ENCODE measurements around the gene ENGASE. TPM values are rescaled to one million over a fixed set of nuclear protein-coding genes. Genes with fewer than 3 reads are reported as not detected.

The ENGASE gene
- total and polyA plus RNA-seq, 2 experiments from 2014 or later = 5.1 to 8.4 TPM

DNA sequence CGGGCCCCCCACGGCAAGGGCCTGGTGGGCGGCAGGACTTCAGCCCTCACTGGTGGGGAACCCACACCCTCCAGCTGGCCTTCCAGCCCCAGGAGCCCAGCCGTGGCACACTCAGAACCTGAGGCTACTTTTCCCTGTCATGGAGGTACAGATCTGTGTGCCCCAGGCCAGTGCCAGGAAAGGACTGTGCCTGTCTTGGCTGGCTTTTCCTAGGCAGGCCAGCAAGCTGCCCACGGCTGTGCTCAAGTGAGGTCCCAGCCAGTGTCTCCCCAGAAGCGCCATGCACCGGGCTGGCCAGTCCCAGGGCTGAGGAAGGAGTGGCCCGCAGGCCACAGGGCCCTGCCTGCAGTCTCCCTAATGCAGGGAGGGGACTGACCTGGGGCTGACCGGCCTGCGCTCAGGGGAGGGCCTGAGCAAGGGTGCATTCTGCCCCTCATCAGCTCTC, 16.6 kb downstream of the ENGASE start:
- Histone ChIP-seq H3K9me2 (ENCODE audit: insufficient read depth) (no peaks in the 10 kb centered on the region), H4K20me1 (ENCODE audit: insufficient read depth) (no peaks in the 10 kb centered on the region), H3K4me1 (ENCODE audit: insufficient read depth) (no peaks in the 10 kb centered on the region), H3K4me3 (no peak overlapping the region), H3K79me2 (ENCODE audit: insufficient read depth) (no peaks in the 10 kb centered on the region), H3K4me2 (ENCODE audit: unreplicated experiment) (no peak overlapping the region), H3K27ac (no peak overlapping the region), H3K9ac (no peak overlapping the region), H3K27me3 (replicated peaks; ENCODE audit: insufficient read depth) (no peaks in the 10 kb centered on the region), H3F3A (ENCODE audit: insufficient read depth) (no peaks in the 10 kb centered on the region), H3K9me3 (ENCODE audit: low read depth) (no peaks in the 10 kb centered on the region), H3K36me3 (ENCODE audit: low read depth) (no peaks in the 10 kb centered on the region), H2AFZ (no peak overlapping the region)
- DNase-seq = no peak
- TF ChIP-seq EZH2 (IDR thresholded peaks at IDR 0.05; ENCODE audit: insufficient read depth, poor library complexity, severe bottlenecking) (no peak), EZH2phosphoT487 (IDR thresholded peaks at IDR 0.05; ENCODE audit: insufficient read depth, low read depth) (no peak)
- in situ Hi-C loops (cut with MboI) = loop anchor here (10.0 kb wide), 1 partner anchor 304 kb away; no protein-coding TSS in a partner anchor
- WGBS, 2 experiments (ENCODE audit: low coverage in 1 of 2, low lambda C conversion rate in 2 of 2, missing lambda C conversion rate in 2 of 2) = 76 to 77% methylated on average over 7 to 8 of the region's 10 CpGs

DNA sequence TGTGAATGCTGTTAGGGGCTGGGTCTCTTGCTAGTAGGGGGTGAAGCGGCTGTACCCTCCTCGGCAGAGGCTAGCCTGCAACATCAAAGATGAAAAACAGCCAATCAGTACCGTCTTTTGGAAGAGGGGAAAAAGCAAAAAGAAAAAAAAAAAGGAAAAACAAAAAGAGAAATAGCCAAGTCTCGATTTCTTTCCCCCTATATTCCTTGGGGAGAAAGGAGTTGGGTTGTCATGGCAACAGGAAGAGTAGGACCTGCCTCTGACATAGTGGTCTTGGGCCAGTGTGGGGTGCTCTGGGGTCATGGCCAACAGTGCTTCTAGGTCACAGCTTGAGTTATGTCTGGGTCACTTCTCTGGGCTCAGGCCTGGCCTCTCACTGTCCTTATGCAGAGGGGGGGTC, 17.9 kb downstream of the ENGASE start:
- no peak overlapping the region for H3K9ac ChIP-seq
- no peak overlapping the region for H3K4me2 ChIP-seq (ENCODE audit: unreplicated experiment)
- no peaks in the 10 kb centered on the region for H3K9me3 ChIP-seq (ENCODE audit: low read depth)
- no peaks in the 10 kb centered on the region for H3K9me2 ChIP-seq (ENCODE audit: insufficient read depth)
- H3K4me1 ChIP-seq (ENCODE audit: insufficient read depth) = no peaks in the 10 kb centered on the region
- no peak for DNase-seq
- no peaks in the 10 kb centered on the region for H4K20me1 ChIP-seq (ENCODE audit: insufficient read depth)
- H2AFZ ChIP-seq = no peak overlapping the region
- no peak overlapping the region for H3K4me3 ChIP-seq
- no peak overlapping the region for H3K27ac ChIP-seq
- H3K27me3 ChIP-seq (replicated peaks; ENCODE audit: insufficient read depth) = peaks cover 8% of the 10 kb centered on the region; the same call in 1 of the 2 replicates
- TF ChIP-seq EZH2phosphoT487 (IDR thresholded peaks at IDR 0.05; ENCODE audit: insufficient read depth, low read depth) = no peak
- TF ChIP-seq EZH2 (IDR thresholded peaks at IDR 0.05; ENCODE audit: insufficient read depth, poor library complexity, severe bottlenecking) = no peak
- 31 to 47% methylated on average over 4 of the region's 4 CpGs for WGBS, 2 experiments (ENCODE audit: low coverage in 1 of 2, low lambda C conversion rate in 2 of 2, missing lambda C conversion rate in 2 of 2)
- in situ Hi-C loops (cut with MboI) = loop anchor here (10.0 kb wide), 1 partner anchor 302 kb away; no protein-coding TSS in a partner anchor
- no peaks in the 10 kb centered on the region for H3K36me3 ChIP-seq (ENCODE audit: low read depth)
- no peaks in the 10 kb centered on the region for H3K79me2 ChIP-seq (ENCODE audit: insufficient read depth)
- H3F3A ChIP-seq (ENCODE audit: insufficient read depth) = no peaks in the 10 kb centered on the region

DNA sequence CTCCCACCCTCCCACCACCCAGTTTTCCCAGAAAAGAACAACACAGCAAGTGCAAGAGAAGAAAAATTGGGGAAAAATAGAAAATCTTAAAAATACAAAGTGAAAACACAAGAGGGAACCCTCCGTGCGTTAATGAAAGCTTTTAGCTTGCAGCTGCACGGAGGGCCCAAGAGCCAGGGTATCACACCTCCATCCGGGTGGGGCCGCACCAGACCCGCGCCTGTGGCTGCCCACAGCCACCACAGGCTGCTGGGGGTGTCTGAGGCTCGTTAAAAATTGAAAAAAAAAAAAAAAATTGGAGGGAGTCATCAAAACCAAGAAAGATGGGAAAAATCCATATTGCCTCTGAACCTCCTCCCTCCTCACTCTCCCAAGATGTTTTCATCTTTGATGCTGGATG, 18.6 kb downstream of the ENGASE start:
- H2AFZ ChIP-seq = no peak overlapping the region
- H3K79me2 ChIP-seq (ENCODE audit: insufficient read depth) = no peaks in the 10 kb centered on the region
- no peaks in the 10 kb centered on the region for H3K9me2 ChIP-seq (ENCODE audit: insufficient read depth)
- no peaks in the 10 kb centered on the region for H3F3A ChIP-seq (ENCODE audit: insufficient read depth)
- H3K27ac ChIP-seq = no peak overlapping the region
- no peaks in the 10 kb centered on the region for H3K4me1 ChIP-seq (ENCODE audit: insufficient read depth)
- H4K20me1 ChIP-seq (ENCODE audit: insufficient read depth) = no peaks in the 10 kb centered on the region
- WGBS, 2 experiments (ENCODE audit: low coverage in 1 of 2, low lambda C conversion rate in 2 of 2, missing lambda C conversion rate in 2 of 2) = 3 to 4% methylated on average over 8 of the region's 8 CpGs
- no peak overlapping the region for H3K4me3 ChIP-seq
- H3K9ac ChIP-seq = no peak overlapping the region
- no peaks in the 10 kb centered on the region for H3K36me3 ChIP-seq (ENCODE audit: low read depth)
- no peaks in the 10 kb centered on the region for H3K9me3 ChIP-seq (ENCODE audit: low read depth)
- in situ Hi-C loops (cut with MboI) = loop anchor here (10.0 kb wide), 1 partner anchor 302 kb away; no protein-coding TSS in a partner anchor
- peaks cover 8% of the 10 kb centered on the region; the same call in 1 of the 2 replicates for H3K27me3 ChIP-seq (replicated peaks; ENCODE audit: insufficient read depth)
- TF ChIP-seq EZH2 (IDR thresholded peaks at IDR 0.05; ENCODE audit: insufficient read depth, poor library complexity, severe bottlenecking) (no peak), EZH2phosphoT487 (IDR thresholded peaks at IDR 0.05; ENCODE audit: insufficient read depth, low read depth) (no peak)
- peak; percentile 24 for DNase-seq
- no peak overlapping the region for H3K4me2 ChIP-seq (ENCODE audit: unreplicated experiment)

DNA sequence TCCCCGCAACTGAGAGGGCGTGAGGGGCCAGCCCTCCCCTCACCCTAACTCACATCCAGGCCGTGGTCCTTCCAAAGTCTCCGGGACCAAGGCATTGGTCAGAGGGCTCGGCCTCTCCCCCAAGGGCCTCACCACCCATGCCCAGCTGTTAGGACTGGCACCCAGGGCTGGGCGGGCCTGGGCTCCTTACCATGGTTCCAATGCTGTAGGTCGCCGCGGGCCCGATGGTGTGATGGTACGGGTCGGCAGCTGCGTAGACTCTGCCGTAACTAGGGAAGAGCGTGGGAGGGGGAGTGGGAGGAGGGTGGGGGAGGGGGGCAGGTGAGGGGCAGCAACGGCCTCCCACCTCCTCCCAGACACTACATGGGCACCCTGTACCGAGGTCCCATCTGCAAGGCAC, 19.6 kb downstream of the ENGASE start:
- Histone ChIP-seq H3K27ac (no peak overlapping the region), H3K9me2 (ENCODE audit: insufficient read depth) (no peaks in the 10 kb centered on the region), H2AFZ (no peak overlapping the region), H3K27me3 (replicated peaks; ENCODE audit: insufficient read depth) (peaks cover 8% of the 10 kb centered on the region; the same call in 1 of the 2 replicates), H3K36me3 (ENCODE audit: low read depth) (no peaks in the 10 kb centered on the region), H4K20me1 (ENCODE audit: insufficient read depth) (no peaks in the 10 kb centered on the region), H3K4me2 (ENCODE audit: unreplicated experiment) (no peak overlapping the region), H3K4me1 (ENCODE audit: insufficient read depth) (no peaks in the 10 kb centered on the region), H3K4me3 (no peak overlapping the region), H3K79me2 (ENCODE audit: insufficient read depth) (no peaks in the 10 kb centered on the region), H3K9me3 (ENCODE audit: low read depth) (no peaks in the 10 kb centered on the region), H3F3A (ENCODE audit: insufficient read depth) (no peaks in the 10 kb centered on the region), H3K9ac (no peak overlapping the region)
- 78 to 82% methylated on average over 7 to 17 of the region's 17 CpGs for WGBS, 2 experiments (ENCODE audit: low coverage in 1 of 2, low lambda C conversion rate in 2 of 2, missing lambda C conversion rate in 2 of 2)
- in situ Hi-C loops (cut with MboI) = loop anchor here (10.0 kb wide), 1 partner anchor 301 kb away; no protein-coding TSS in a partner anchor
- TF ChIP-seq EZH2 (IDR thresholded peaks at IDR 0.05; ENCODE audit: insufficient read depth, poor library complexity, severe bottlenecking) (no peak), EZH2phosphoT487 (IDR thresholded peaks at IDR 0.05; ENCODE audit: insufficient read depth, low read depth) (no peak)
- DNase-seq = no peak
